Measurements from ENCODE around the gene DNER.
"Not testable (repeated sequence)": the region's sequence is repeated elsewhere in the genome, so short reads cannot be mapped to it uniquely, and the experiment has no call there.

The DNER gene

GRCh38 chr2:229636571-229636970 is 77.8 kb downstream of the DNER start:
- no peak for DNase-seq (ENCODE audit: low read depth)
- H3K4me3 ChIP-seq (ENCODE audit: low read depth, low read length) = no peak overlapping the region

GRCh38 chr2:229635371-229635680 is 79.0 kb downstream of the DNER start:
- DNase-seq (ENCODE audit: low read depth) = no peak

GRCh38 chr2:229634601-229635370 is 79.6 kb downstream of the DNER start:
- no peak for DNase-seq (ENCODE audit: low read depth)
- H3K4me3 ChIP-seq (ENCODE audit: low read depth, low read length) = no peak overlapping the region

More at GRCh38 chr2:229635371-229635680, 79.0 kb downstream of the DNER start:
- H3K4me3 ChIP-seq (ENCODE audit: low read depth, low read length) = no peak overlapping the region

GRCh38 chr2:229633556-229633955 is 80.8 kb downstream of the DNER start:
- no peak overlapping the region for H3K4me3 ChIP-seq (ENCODE audit: low read depth, low read length)
- no peak for DNase-seq (ENCODE audit: low read depth)

GRCh38 chr2:229629039-229629438 is 85.3 kb downstream of the DNER start:
- H3K4me3 ChIP-seq (ENCODE audit: low read depth, low read length) = no peak overlapping the region
- no peak for DNase-seq (ENCODE audit: low read depth)

- no peak overlapping the region for H3K4me3 ChIP-seq (ENCODE audit: low read depth, low read length)
- DNase-seq (ENCODE audit: low read depth) = no peak
These were observed 86.6 kb downstream of the DNER start for GRCh38 chr2:229627728-229628127.

GRCh38 chr2:229622495-229623355 is 91.6 kb downstream of the DNER start:
- H3K4me3 ChIP-seq (ENCODE audit: low read depth, low read length) = no peak overlapping the region
- no peak for DNase-seq (ENCODE audit: low read depth)

- no peak for DNase-seq (ENCODE audit: low read depth)
- no peak overlapping the region for H3K4me3 ChIP-seq (ENCODE audit: low read depth, low read length)
These were observed 93.6 kb downstream of the DNER start for GRCh38 chr2:229620759-229621158.

- no peak overlapping the region for H3K4me3 ChIP-seq (ENCODE audit: low read depth, low read length)
- no peak for DNase-seq (ENCODE audit: low read depth)
These were observed 94.1 kb downstream of the DNER start for GRCh38 chr2:229620289-229620688.

GRCh38 chr2:229616433-229616832 is 97.9 kb downstream of the DNER start:
- DNase-seq (ENCODE audit: low read depth) = no peak
- no peak overlapping the region for H3K4me3 ChIP-seq (ENCODE audit: low read depth, low read length)

- DNase-seq (ENCODE audit: low read depth); H3K4me3 ChIP-seq (ENCODE audit: low read depth, low read length): not testable (repeated sequence)
These were observed 100.3 kb downstream of the DNER start for GRCh38 chr2:229614021-229614420.

GRCh38 chr2:229612384-229612971 is 101.9 kb downstream of the DNER start:
- H3K4me3 ChIP-seq (ENCODE audit: low read depth, low read length) = no peak overlapping the region
- no peak for DNase-seq (ENCODE audit: low read depth)

GRCh38 chr2:229611360-229611759 is 103.0 kb downstream of the DNER start:
- H3K4me3 ChIP-seq (ENCODE audit: low read depth, low read length) = no peak overlapping the region
- DNase-seq (ENCODE audit: low read depth) = no peak

- DNase-seq (ENCODE audit: low read depth) = no peak
- no peak overlapping the region for H3K4me3 ChIP-seq (ENCODE audit: low read depth, low read length)
These were observed 103.5 kb downstream of the DNER start for GRCh38 chr2:229610872-229611271.

GRCh38 chr2:229610333-229610732 is 104.0 kb downstream of the DNER start:
- no peak overlapping the region for H3K4me3 ChIP-seq (ENCODE audit: low read depth, low read length)
- no peak for DNase-seq (ENCODE audit: low read depth)

- no peak overlapping the region for H3K4me3 ChIP-seq (ENCODE audit: low read depth, low read length)
- no peak for DNase-seq (ENCODE audit: low read depth)
These were observed 112.4 kb downstream of the DNER start for GRCh38 chr2:229601936-229602335.

- H3K4me3 ChIP-seq (ENCODE audit: low read depth, low read length) = no peak overlapping the region
- no peak for DNase-seq (ENCODE audit: low read depth)
These were observed 113.0 kb downstream of the DNER start for GRCh38 chr2:229601396-229601795.

- no peak overlapping the region for H3K4me3 ChIP-seq (ENCODE audit: low read depth, low read length)
- no peak for DNase-seq (ENCODE audit: low read depth)
These were observed 116.1 kb downstream of the DNER start for GRCh38 chr2:229598227-229598626.

GRCh38 chr2:229596796-229597195 is 117.6 kb downstream of the DNER start:
- no peak for DNase-seq (ENCODE audit: low read depth)

GRCh38 chr2:229591611-229592010 is 122.7 kb downstream of the DNER start:
- DNase-seq (ENCODE audit: low read depth) = no peak

More at GRCh38 chr2:229596796-229597195, 117.6 kb downstream of the DNER start:
- H3K4me3 ChIP-seq (ENCODE audit: low read depth, low read length) = no peak overlapping the region

More at GRCh38 chr2:229591611-229592010, 122.7 kb downstream of the DNER start:
- no peak overlapping the region for H3K4me3 ChIP-seq (ENCODE audit: low read depth, low read length)
